Nephron progenitor cell (in vitro differentiated cells): Measurements from ENCODE around the gene PRORP.

Experiments
- DNase-seq: peaks from one replicate; pipeline ENCODE4 v3.0.0; 2021
- H3K27ac Mint-ChIP-seq: 2 replicates; pipeline ENCODE4 v1.8.0; 2021; ENCODE audit warnings: mild to moderate bottlenecking, moderate library complexity, mixed read lengths
- H3K27me3 Mint-ChIP-seq: 2 replicates; pipeline ENCODE4 v1.8.0; 2021; ENCODE audit warnings: mild to moderate bottlenecking, low read depth, mixed read lengths; ENCODE audit not compliant: poor library complexity
- H3K36me3 Mint-ChIP-seq: 2 replicates; pipeline ENCODE4 v1.8.0; 2021; ENCODE audit warnings: low read depth, mixed read lengths
- H3K4me1 Mint-ChIP-seq: 2 replicates; pipeline ENCODE4 v1.8.0; 2021; ENCODE audit warnings: mixed read lengths
- H3K4me3 Mint-ChIP-seq: 2 replicates; pipeline ENCODE4 v1.8.0; 2021; ENCODE audit warnings: mild to moderate bottlenecking, moderate library complexity, mixed read lengths
- H3K9me3 Mint-ChIP-seq: 2 replicates; pipeline ENCODE4 v1.8.0; 2021; ENCODE audit warnings: mild to moderate bottlenecking, moderate library complexity, mixed read lengths
- TF ChIP-seq, protein P1 (sequence below): fragments of 200-600 bp; sonication (generic); IDR thresholded peaks from 2 replicates; pipeline ENCODE4 v1.5.0; 2021; ENCODE audit warnings: antibody characterized with exemption

The PRORP gene

DNA sequence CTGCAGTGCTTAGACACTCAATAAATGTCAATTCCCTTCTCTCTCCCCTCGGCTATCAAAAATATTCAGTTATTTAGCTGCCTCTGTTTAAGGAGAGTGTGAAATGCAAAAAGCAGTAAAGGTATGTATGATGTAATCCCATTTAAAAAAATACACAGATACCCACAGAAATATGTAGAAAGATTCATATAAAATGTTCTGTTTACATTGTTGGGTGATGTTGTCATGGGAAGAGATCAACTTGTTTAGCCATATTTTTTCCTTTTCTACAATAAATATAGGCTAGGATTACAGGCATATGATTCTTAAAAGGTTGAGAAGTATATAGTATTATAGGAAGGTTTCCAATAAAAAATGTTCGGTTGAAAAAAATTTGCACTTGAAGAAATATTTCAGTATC is 8.3 kb upstream of the PRORP start:
- Mint-ChIP-seq H3K27ac (no peak overlapping the region), H3K36me3 (peaks cover 86% of the 10 kb centered on the region), H3K4me1 (no peaks in the 10 kb centered on the region), H3K9me3 (peaks cover 18% of the 10 kb centered on the region), H3K4me3 (no peak overlapping the region), H3K27me3 (peaks cover 3% of the 10 kb centered on the region)
- no peak for DNase-seq
- TF ChIP-seq, protein P1, sequence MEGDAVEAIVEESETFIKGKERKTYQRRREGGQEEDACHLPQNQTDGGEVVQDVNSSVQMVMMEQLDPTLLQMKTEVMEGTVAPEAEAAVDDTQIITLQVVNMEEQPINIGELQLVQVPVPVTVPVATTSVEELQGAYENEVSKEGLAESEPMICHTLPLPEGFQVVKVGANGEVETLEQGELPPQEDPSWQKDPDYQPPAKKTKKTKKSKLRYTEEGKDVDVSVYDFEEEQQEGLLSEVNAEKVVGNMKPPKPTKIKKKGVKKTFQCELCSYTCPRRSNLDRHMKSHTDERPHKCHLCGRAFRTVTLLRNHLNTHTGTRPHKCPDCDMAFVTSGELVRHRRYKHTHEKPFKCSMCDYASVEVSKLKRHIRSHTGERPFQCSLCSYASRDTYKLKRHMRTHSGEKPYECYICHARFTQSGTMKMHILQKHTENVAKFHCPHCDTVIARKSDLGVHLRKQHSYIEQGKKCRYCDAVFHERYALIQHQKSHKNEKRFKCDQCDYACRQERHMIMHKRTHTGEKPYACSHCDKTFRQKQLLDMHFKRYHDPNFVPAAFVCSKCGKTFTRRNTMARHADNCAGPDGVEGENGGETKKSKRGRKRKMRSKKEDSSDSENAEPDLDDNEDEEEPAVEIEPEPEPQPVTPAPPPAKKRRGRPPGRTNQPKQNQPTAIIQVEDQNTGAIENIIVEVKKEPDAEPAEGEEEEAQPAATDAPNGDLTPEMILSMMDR, result no peak

- H3K36me3 Mint-ChIP-seq, result peaks cover 82% of the 10 kb centered on the region
- TF ChIP-seq, protein P1, result no peak
- no peak overlapping the region for H3K4me3 Mint-ChIP-seq
- no peak for DNase-seq
- peaks cover 16% of the 10 kb centered on the region for H3K9me3 Mint-ChIP-seq
- H3K27ac Mint-ChIP-seq, result no peak overlapping the region
- H3K27me3 Mint-ChIP-seq, result peaks cover 7% of the 10 kb centered on the region
- H3K4me1 Mint-ChIP-seq, result peaks cover 13% of the 10 kb centered on the region
These were observed 6.1 kb upstream of the PRORP start for GRCh38 chr14:35116242-35116641.

DNA sequence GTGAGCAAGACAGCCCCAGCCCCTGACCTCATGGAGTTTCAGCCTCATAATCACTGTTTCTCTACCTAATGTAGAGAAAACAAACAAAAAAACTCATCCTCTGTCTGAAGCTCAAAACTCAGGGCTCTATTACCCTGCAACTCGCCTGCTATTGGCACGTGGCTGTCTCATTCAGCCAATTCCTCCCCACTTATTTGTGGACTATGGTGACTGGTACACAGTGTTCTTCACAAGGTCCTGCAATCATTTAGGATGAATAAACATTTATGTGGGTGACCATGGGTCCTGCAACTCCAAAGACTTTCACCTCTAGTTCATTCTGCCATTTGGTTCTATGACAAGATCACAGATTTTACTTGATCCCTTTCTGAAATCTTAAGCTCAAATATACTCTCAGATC is 5.2 kb upstream of the PRORP start:
- peaks cover 7% of the 10 kb centered on the region for H3K27me3 Mint-ChIP-seq
- TF ChIP-seq, protein P1, result no peak
- no peak for DNase-seq
- peaks cover 73% of the 10 kb centered on the region for H3K36me3 Mint-ChIP-seq
- H3K4me1 Mint-ChIP-seq, result peaks cover 13% of the 10 kb centered on the region
- H3K9me3 Mint-ChIP-seq, result peaks cover 7% of the 10 kb centered on the region
- no peak overlapping the region for H3K4me3 Mint-ChIP-seq
- peak overlapping the region; percentile 19 for H3K27ac Mint-ChIP-seq

GRCh38 chr14:35121026-35121886 is 1.1 kb upstream of the PRORP start:
- peaks cover 4% of the 10 kb centered on the region for H3K27me3 Mint-ChIP-seq
- DNase-seq, result no peak
- TF ChIP-seq, protein P1, result no peak
- peaks cover 49% of the 10 kb centered on the region for H3K36me3 Mint-ChIP-seq
- H3K9me3 Mint-ChIP-seq, result no peaks in the 10 kb centered on the region
- peak overlapping the region; percentile 100 for H3K27ac Mint-ChIP-seq
- peak overlapping the region; percentile 95 for H3K4me3 Mint-ChIP-seq
- H3K4me1 Mint-ChIP-seq, result peaks cover 37% of the 10 kb centered on the region

DNA sequence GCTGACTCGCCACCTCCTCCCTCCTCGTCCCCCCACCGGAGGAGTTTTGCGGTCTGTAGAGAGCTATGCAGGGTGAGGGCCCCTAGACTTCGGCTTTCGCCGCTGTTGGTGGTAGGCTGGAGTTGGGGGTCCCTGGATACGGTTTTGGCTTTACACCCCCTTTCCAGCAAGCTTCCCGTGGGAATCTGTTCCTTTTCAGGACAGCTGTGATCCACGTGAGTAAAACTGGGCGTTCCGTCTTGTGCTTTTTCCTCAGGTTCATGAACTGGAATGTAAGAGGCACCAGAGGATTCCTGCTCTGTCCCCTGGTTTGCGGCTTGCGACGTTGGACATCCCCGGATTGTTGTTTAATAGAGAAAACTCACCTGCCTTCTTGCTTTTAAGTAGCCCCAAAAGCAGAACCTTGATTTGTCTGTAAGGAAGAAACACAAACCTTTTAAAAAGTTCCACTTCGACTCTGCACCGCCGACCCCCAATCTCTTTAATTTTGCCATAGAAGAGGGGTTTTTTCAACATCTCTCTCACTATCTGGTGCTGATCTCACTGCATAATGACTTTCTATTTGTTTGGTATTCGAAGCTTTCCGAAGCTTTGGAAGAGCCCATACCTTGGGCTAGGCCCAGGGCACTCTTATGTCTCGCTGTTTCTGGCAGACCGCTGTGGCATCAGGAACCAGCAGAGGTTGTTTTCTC is 490 bp downstream of the PRORP start:
- Mint-ChIP-seq H3K36me3 (peaks cover 45% of the 10 kb centered on the region), H3K27ac (peak overlapping the region; percentile 100), H3K9me3 (no peaks in the 10 kb centered on the region), H3K27me3 (peaks cover 4% of the 10 kb centered on the region), H3K4me3 (peak overlapping the region; percentile 95), H3K4me1 (peaks cover 37% of the 10 kb centered on the region)
- TF ChIP-seq, protein P1, result no peak
- no peak for DNase-seq
